Measurements from ENCODE around the gene ZNF79. TPM values are rescaled to one million over a fixed set of nuclear protein-coding genes. Genes with fewer than 3 reads are reported as not detected.

Gene ZNF79
- total and polyA plus RNA-seq, 2 of the 8 experiments (the other 6 are each of a cell fraction or from before 2014, with no cell fraction given): 2.4 to 7.4 TPM

GRCh38 chr9:127473932-127474331, 49.8 kb downstream of the ZNF79 start:
- H3K4me2 ChIP-seq (ENCODE audit: insufficient read depth in 1 of 2, low read depth in 2 of 2, low read length in 2 of 2): no peak overlapping the region

More at GRCh38 chr9:127473932-127474331, 49.8 kb downstream of the ZNF79 start:
- H3K27ac ChIP-seq (ENCODE audit: low read depth, low read length): no peak overlapping the region
- no peak overlapping the region for H2BK5ac ChIP-seq (ENCODE audit: low read depth, low read length)
- H3K79me1 ChIP-seq (ENCODE audit: low read depth, low read length): no peaks in the 10 kb centered on the region
- H3K27me3 ChIP-seq (replicated peaks in 1 of 4; ENCODE audit: control insufficient read depth in 3 of 4, extremely low read depth in 1 of 4, insufficient read depth in 3 of 4, low read length in 3 of 4): no peaks in the 10 kb centered on the region
- WGBS, 2 experiments (ENCODE audit: extremely low coverage in 1 of 2, insufficient coverage in 1 of 2, insufficient read length in 1 of 2, insufficient replicate concordance in 2 of 2, low coverage in 1 of 2, low lambda C conversion rate in 2 of 2, missing lambda C conversion rate in 1 of 2): 85% methylated on average over 4 of the region's 4 CpGs; no CpG with 5 or more reads in 1 of the 2 experiments
- H3K36me3 ChIP-seq (ENCODE audit: control insufficient read depth in 2 of 4, insufficient read depth in 4 of 4, low read length in 3 of 4): peaks cover 0 to 18% (median 5%) of the 10 kb centered on the region in 4 experiments; a peak in 5 of 8 replicates
- H3K9ac ChIP-seq (replicated peaks in 1 of 4; ENCODE audit: extremely low read depth in 1 of 4, low read depth in 3 of 4, low read length in 3 of 4): no peak overlapping the region
- no peak overlapping the region for H2BK15ac ChIP-seq (ENCODE audit: low read length)
- DNase-seq (ENCODE audit: low read depth in 1 of 2, low spot score in 2 of 2): no peak
- no peak overlapping the region for H2BK12ac ChIP-seq (ENCODE audit: low read depth, low read length)
- H3K14ac ChIP-seq (ENCODE audit: insufficient read length): no peak overlapping the region
- TF ChIP-seq TAF1 (IDR thresholded peaks at IDR 0.05; ENCODE audit: low read depth, low read length): no peak
- TF ChIP-seq SP4 (IDR thresholded peaks at IDR 0.05; ENCODE audit: low read length): no peak
- no peak for TF ChIP-seq EGR1 (IDR thresholded peaks at IDR 0.05; ENCODE audit: borderline replicate concordance, low read depth, low read length)
- TF ChIP-seq BACH1 (IDR thresholded peaks at IDR 0.05; ENCODE audit: low read length): no peak
- TF ChIP-seq CBX8 (IDR thresholded peaks at IDR 0.05; ENCODE audit: borderline replicate concordance, low read depth, low read length): no peak
- no peak for TF ChIP-seq CEBPB (IDR thresholded peaks at IDR 0.05; ENCODE audit: low read depth, low read length)
- no peak for TF ChIP-seq FOSL1 (IDR thresholded peaks at IDR 0.05; ENCODE audit: insufficient read depth, low read depth, low read length)
- no peak for TF ChIP-seq ATF3 (IDR thresholded peaks at IDR 0.05; ENCODE audit: insufficient read depth, low read depth, low read length)
- no peak for TF ChIP-seq NRF1 (IDR thresholded peaks at IDR 0.05; ENCODE audit: low read depth, low read length)
- no peak for TF ChIP-seq POLR2A (IDR thresholded peaks at IDR 0.05; ENCODE audit: control extremely low read depth in 1 of 2, low read depth in 2 of 2, low read length in 2 of 2)
- TF ChIP-seq POU5F1 (IDR thresholded peaks at IDR 0.05; ENCODE audit: low read depth, low read length): no peak
- TF ChIP-seq SIRT6 (IDR thresholded peaks at IDR 0.05; ENCODE audit: low read length): no peak
- H3K4ac ChIP-seq (replicated peaks; ENCODE audit: insufficient read length, low read depth, low read length): no peak overlapping the region
- no peak overlapping the region for H4K91ac ChIP-seq (replicated peaks; ENCODE audit: insufficient read length, low read length)
- no peak overlapping the region for H2BK20ac ChIP-seq (ENCODE audit: low read length)
- FAIRE-seq: no peak
- H4K5ac ChIP-seq (ENCODE audit: insufficient read length, low read depth, low read length): no peak overlapping the region
- no peak overlapping the region for H3K4me3 ChIP-seq (ENCODE audit: extremely low read depth in 1 of 4, insufficient read depth in 2 of 4, low read depth in 3 of 4, low read length in 4 of 4)
- peaks cover 0 to 3% (median 0%) of the 10 kb centered on the region in 4 experiments; a peak in 1 of 7 replicates for H3K4me1 ChIP-seq (replicated peaks in 1 of 4; ENCODE audit: control insufficient read depth in 3 of 4, insufficient read depth in 4 of 4, low read length in 3 of 4)
- H3K23me2 ChIP-seq (ENCODE audit: low read depth, low read length): no peaks in the 10 kb centered on the region
- H2AK5ac ChIP-seq (ENCODE audit: low read depth, low read length): no peak overlapping the region
- POLR2A ChIA-PET (ENCODE audit: partially characterized antibody): interaction anchor here (1.0 to 2.3 kb wide), 5 partner anchors 10 to 29 kb away, joined by 3 to 6 read pairs (median 3); partner anchors contain the start of genes LRSAM1 and RPL12
- H4K8ac ChIP-seq (ENCODE audit: extremely low read depth, insufficient read depth, low read length): no peak overlapping the region
- H3K79me2 ChIP-seq (ENCODE audit: control insufficient read depth in 1 of 2, insufficient read depth in 2 of 2, low read length in 2 of 2): no peaks in the 10 kb centered on the region
- no peak overlapping the region for H3K23ac ChIP-seq (ENCODE audit: insufficient read length)
- H4K20me1 ChIP-seq (replicated peaks in 1 of 2; ENCODE audit: control insufficient read depth in 1 of 2, insufficient read depth in 2 of 2, low read length in 2 of 2): no peaks in the 10 kb centered on the region
- H3K56ac ChIP-seq (replicated peaks; ENCODE audit: insufficient read length, low read depth, low read length): no peak overlapping the region
- no peaks in the 10 kb centered on the region for H3K9me3 ChIP-seq (ENCODE audit: insufficient read depth in 2 of 2, low read depth in 1 of 2, low read length in 1 of 2)
- H2BK120ac ChIP-seq (replicated peaks; ENCODE audit: low read depth, low read length): no peak overlapping the region
- H3K18ac ChIP-seq (ENCODE audit: extremely low read depth, low read length): no peak overlapping the region
- CTCF ChIA-PET (ENCODE audit: partially characterized antibody): interaction anchor here (0.9 to 2.7 kb wide), 6 partner anchors 9 to 116 kb away, joined by 3 to 7 read pairs (median 3); no protein-coding TSS in a partner anchor
- no peak overlapping the region for H2AFZ ChIP-seq (ENCODE audit: low read length)

Measured in H1 (cell line).